SU-DHL-6 (cell line): ENCODE results near the gene STX19.

ENCODE experiments used
- H2AFZ ChIP-seq: fragments of 200-600 bp; sonication (generic); 2 replicates; pipeline ENCODE4 v1.6.1; 2014; ENCODE audit warnings: low read depth, mild to moderate bottlenecking, moderate library complexity, mixed read lengths, antibody characterized with exemption, low read length; ENCODE audit not compliant: severe bottlenecking
- H3F3A ChIP-seq: fragments of 200-600 bp; shearing (Covaris generic); 2 replicates; pipeline ENCODE4 v1.6.0; 2016; ENCODE audit warnings: antibody characterized with exemption, mild to moderate bottlenecking; ENCODE audit not compliant: insufficient read depth
- H3K27ac ChIP-seq: fragments of 200-600 bp; sonication (generic); 2 replicates; pipeline ENCODE4 v1.5.1; 2016; ENCODE audit warnings: low read depth, mild to moderate bottlenecking, low read length, moderate library complexity, mixed read lengths
- H3K27me3 ChIP-seq: fragments of 200-600 bp; sonication (generic), shearing (Covaris generic); 2 replicates; pipeline ENCODE4 v1.6.0; 2014; ENCODE audit warnings: mild to moderate bottlenecking, low read length
- H3K36me3 ChIP-seq: fragments of 200-600 bp; sonication (generic); 2 replicates; pipeline ENCODE4 v1.6.1; 2014; ENCODE audit warnings: mild to moderate bottlenecking, low read length, mixed read lengths
- H3K4me2 ChIP-seq: fragments of 300-600, 200-600 bp; shearing (Covaris generic), sonication (generic); 2 replicates; pipeline ENCODE4 v1.6.0; 2014; ENCODE audit warnings: low read length, low read depth, mild to moderate bottlenecking; ENCODE audit not compliant: poor library complexity, severe bottlenecking
- H3K4me3 ChIP-seq: fragments of 200-600 bp; sonication (generic); 2 replicates; pipeline ENCODE4 v1.5.1; 2014; ENCODE audit warnings: antibody characterized with exemption, low read length, mild to moderate bottlenecking, mixed read lengths; ENCODE audit not compliant: insufficient read depth, poor library complexity, severe bottlenecking
- H3K79me2 ChIP-seq: fragments of 200-600 bp; sonication (generic); 2 replicates; pipeline ENCODE4 v1.6.1; 2014; ENCODE audit warnings: mild to moderate bottlenecking, low read length, moderate library complexity; ENCODE audit not compliant: insufficient read depth
- H3K9ac ChIP-seq: fragments of 200-600 bp; sonication (generic); 2 replicates; pipeline ENCODE4 v1.7.0; 2014; ENCODE audit warnings: mild to moderate bottlenecking, low read length
- H3K9me2 ChIP-seq: fragments of 200-600 bp; sonication (generic); replicated peaks from 2 replicates; pipeline ENCODE4 v1.6.1; 2014; ENCODE audit warnings: low read length; ENCODE audit not compliant: insufficient read depth
- H3K9me3 ChIP-seq: fragments of 200-600 bp; sonication (generic); 2 replicates; pipeline ENCODE4 v1.6.1; 2014; ENCODE audit warnings: low read length, mixed read lengths; ENCODE audit not compliant: insufficient read depth
- H4K20me1 ChIP-seq: fragments of 200-600 bp; sonication (generic); 2 replicates; pipeline ENCODE4 v1.6.1; 2014; ENCODE audit warnings: low read depth, mild to moderate bottlenecking, antibody characterized with exemption, low read length, moderate library complexity, mixed read lengths
- CTCF ChIP-seq: fragments of 200-600 bp; sonication (generic); IDR thresholded peaks from one replicate; pipeline ENCODE4 v1.5.1; 2017; ENCODE audit warnings: antibody characterized with exemption, mild to moderate bottlenecking, low read length, moderate library complexity; ENCODE audit not compliant: insufficient read depth, poor library complexity, severe bottlenecking
- EZH2phosphoT487 ChIP-seq: fragments of 200-600 bp; sonication (generic), shearing (Covaris generic); conservative IDR thresholded peaks from 2 replicates; pipeline ENCODE4 v1.6.1; 2018; ENCODE audit warnings: mild to moderate bottlenecking, antibody characterized with exemption, low read length, moderate library complexity, mixed read lengths

STX19 gene

GRCh38 chr3:94028093-94028837 is at the start of gene STX19:
TSS of gene STX19 (minus strand) at chr3:94028597. CDS start at chr3:94015269, 13,328 bp downstream.
- no peak within 1 kb of the TSS for H3K27ac ChIP-seq
- H3K36me3 ChIP-seq, result no peaks in the 10 kb centered on the region
- no peaks in the 10 kb centered on the region for H3K27me3 ChIP-seq
- H3K4me3 ChIP-seq, result no peak within 1 kb of the TSS
- H4K20me1 ChIP-seq, result no peaks in the 10 kb centered on the region
- no peaks in the 10 kb centered on the region for H3K9me2 ChIP-seq
- H3F3A ChIP-seq, result no peaks in the 10 kb centered on the region; the same call in 1 of the 2 replicates
- no peaks in the 10 kb centered on the region for H3K79me2 ChIP-seq
- no peak within 1 kb of the TSS for H3K4me2 ChIP-seq
- H3K9ac ChIP-seq, result no peak within 1 kb of the TSS
- H2AFZ ChIP-seq, result no peak within 1 kb of the TSS
- H3K9me3 ChIP-seq, result no peaks in the 10 kb centered on the region
- TF ChIP-seq EZH2phosphoT487 (no peak), CTCF (no peak)

- no peak overlapping the region for H3K4me3 ChIP-seq
- H2AFZ ChIP-seq, result no peak overlapping the region
- no peak overlapping the region for H3K4me2 ChIP-seq
- H4K20me1 ChIP-seq, result no peaks in the 10 kb centered on the region
- no peak overlapping the region for H3K9ac ChIP-seq
- no peak overlapping the region for H3K27ac ChIP-seq
- H3K9me3 ChIP-seq, result no peaks in the 10 kb centered on the region
- no peaks in the 10 kb centered on the region for H3K27me3 ChIP-seq
- no peaks in the 10 kb centered on the region for H3K9me2 ChIP-seq
- H3F3A ChIP-seq, result no peaks in the 10 kb centered on the region
- peaks cover 46% of the 10 kb centered on the region for H3K79me2 ChIP-seq
- TF ChIP-seq CTCF (no peak), EZH2phosphoT487 (no peak)
- H3K36me3 ChIP-seq, result no peaks in the 10 kb centered on the region; the same call in 1 of the 2 replicates
Measured at GRCh38 chr3:94076055-94076454, 47.7 kb upstream of the STX19 start.

- Histone ChIP-seq H3K9me3 (no peaks in the 10 kb centered on the region), H3F3A (no peaks in the 10 kb centered on the region), H4K20me1 (no peaks in the 10 kb centered on the region), H3K4me3 (no peak overlapping the region), H3K27ac (no peak overlapping the region), H3K9me2 (no peaks in the 10 kb centered on the region), H3K27me3 (no peaks in the 10 kb centered on the region), H2AFZ (no peak overlapping the region), H3K9ac (no peak overlapping the region), H3K4me2 (no peak overlapping the region), H3K36me3 (peaks cover 10% of the 10 kb centered on the region), H3K79me2 (peaks cover 67% of the 10 kb centered on the region)
- TF ChIP-seq EZH2phosphoT487, result no peak
- TF ChIP-seq CTCF, result no peak
Measured at GRCh38 chr3:94071713-94072284, 43.4 kb upstream of the STX19 start.
